T-helper 9 cell (primary cell): ENCODE results near the gene NLRP5.
"Not testable (repeated sequence)": the region's sequence is repeated elsewhere in the genome, so short reads cannot be mapped to it uniquely, and the experiment has no call there.

Experiments
- DNase-seq: peaks from one replicate; pipeline ENCODE4 v3.0.0-alpha.2; 2020

Gene NLRP5

GRCh38 chr19:56099638-56100539 lies 113.3 kb downstream of the NLRP5 start:
- no peak for DNase-seq

- no peak for DNase-seq
Measured at GRCh38 chr19:56101095-56101494, 114.5 kb downstream of the NLRP5 start.

GRCh38 chr19:56101746-56102535 lies 115.4 kb downstream of the NLRP5 start:
- no peak for DNase-seq

GRCh38 chr19:56103027-56103614 lies 116.5 kb downstream of the NLRP5 start:
- DNase-seq, result no peak

GRCh38 chr19:56104423-56104822 lies 117.8 kb downstream of the NLRP5 start:
- DNase-seq, result no peak

DNA sequence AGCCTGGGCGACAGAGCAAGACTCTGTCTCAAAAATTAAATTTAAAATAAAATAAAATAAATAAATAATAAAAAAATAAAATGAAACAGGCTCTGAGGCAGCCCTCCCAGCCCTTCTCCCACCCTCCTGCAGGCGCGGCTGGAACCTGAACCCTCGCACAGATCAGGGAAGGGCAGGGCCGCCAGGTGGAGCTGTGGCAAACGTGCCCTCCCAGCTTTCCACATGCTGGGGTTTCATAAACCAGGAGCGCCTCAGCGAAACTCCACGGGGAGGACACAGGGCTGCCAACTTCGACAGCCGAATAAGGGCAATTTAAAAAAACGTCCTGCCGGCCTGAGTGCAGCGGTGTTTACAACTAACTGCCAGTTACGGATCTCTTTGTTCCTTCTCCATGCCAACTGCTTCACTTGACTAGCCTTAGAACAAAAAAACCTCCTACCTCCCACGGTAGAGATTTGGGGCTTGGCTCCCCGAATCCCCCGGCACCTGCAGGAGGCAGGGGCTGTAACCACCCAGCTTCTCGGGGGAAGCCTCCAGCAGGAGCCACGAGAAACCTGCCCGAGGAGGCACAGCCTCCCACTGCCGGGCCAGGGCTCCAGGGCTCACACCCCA lies 118.6 kb downstream of the NLRP5 start:
- peak; percentile 42 for DNase-seq

- not testable (repeated sequence) for DNase-seq
Measured at GRCh38 chr19:56105831-56106396, 119.3 kb downstream of the NLRP5 start.

DNA sequence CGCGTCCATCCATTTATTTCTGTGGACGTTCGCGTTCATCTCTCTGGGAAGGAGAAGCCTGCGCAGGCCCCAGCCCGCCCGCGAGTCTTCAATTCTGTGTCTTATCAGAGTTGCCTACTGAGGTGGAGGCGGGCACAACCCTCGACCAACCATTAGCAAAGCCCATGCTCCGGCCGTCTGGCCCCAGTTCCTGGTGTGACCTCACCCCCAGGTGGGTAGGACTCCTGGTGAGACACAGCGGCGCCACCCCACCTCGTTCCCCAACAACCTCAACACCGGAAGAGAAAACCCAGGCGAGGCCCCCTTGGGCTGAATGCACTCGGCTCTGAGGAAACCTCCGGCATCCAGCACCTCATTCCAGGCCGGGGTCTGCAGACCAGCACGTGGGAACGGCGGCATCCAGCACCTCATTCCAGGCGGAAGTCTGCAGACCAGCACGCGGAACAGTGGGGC lies 119.8 kb downstream of the NLRP5 start:
- DNase-seq, result no peak

GRCh38 chr19:56106993-56107392 lies 120.4 kb downstream of the NLRP5 start:
- DNase-seq, result no peak

- no peak for DNase-seq
Measured at GRCh38 chr19:56107626-56108351, 121.2 kb downstream of the NLRP5 start.

DNA sequence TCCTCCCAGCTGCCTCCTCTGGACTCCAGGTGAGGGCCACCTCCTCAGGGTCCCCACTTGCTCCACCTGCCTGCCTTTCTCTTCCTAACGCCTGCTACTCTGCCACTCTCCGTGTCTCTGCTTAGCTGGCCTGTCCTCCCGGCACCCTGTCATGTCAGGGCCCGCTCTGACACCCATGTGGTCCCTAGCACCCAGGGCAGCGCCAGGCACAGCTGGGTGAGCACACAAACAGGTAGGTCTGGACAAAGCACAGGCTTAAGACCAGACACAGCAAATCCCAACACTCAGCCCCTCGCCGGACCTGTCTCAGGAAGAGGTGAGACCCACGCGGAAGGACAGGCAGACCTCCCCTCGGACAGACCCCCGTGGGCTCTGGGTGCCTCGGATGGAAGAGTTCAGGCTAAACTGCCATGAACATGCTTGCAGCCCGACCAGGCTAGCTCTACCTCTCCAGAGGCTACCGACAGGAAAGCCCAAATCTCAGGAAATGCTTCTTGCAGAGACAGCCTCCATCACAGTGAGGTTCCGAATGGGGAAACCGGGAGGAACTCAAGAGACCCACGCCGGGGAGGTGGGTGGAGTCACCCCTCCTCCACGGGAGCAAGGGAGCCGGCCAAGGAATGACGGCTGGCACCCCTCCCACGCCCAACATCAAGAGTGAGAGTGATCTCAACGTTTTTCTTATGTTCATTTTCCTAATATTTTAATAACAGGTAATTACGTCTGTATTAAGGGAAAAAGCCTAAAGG lies 122.0 kb downstream of the NLRP5 start:
- no peak for DNase-seq

GRCh38 chr19:56109226-56109625 lies 122.7 kb downstream of the NLRP5 start:
- DNase-seq, result no peak

GRCh38 chr19:56110515-56111448 lies 124.2 kb downstream of the NLRP5 start:
- no peak for DNase-seq
